Posterior vena cava (tissue), 2 donors: ENCODE measurements around the gene PIK3C2A. TPM values are rescaled to one million over a fixed set of nuclear protein-coding genes. Genes with fewer than 3 reads are reported as not detected.
"Not testable (repeated sequence)": the region's sequence is repeated elsewhere in the genome, so short reads cannot be mapped to it uniquely, and the experiment has no call there.

Source experiments
- DNase-seq: peaks from one replicate; pipeline ENCODE4 v3.0.0-alpha.2; 2020; ENCODE audit warnings: low spot score
- intact Hi-C, 2 donors: fragments of 100-400 bp; cut with DNase I; formaldehyde crosslinking; loops; one replicate each; pipeline versions ENCODE4 v1.14.1 to v1.14.2; 2022 to 2023
- long read RNA-seq, 2 donors: library from polyadenylated mRNA; unstranded; transcript quantifications; one replicate each; pipeline ENCODE4 v2.0.0, GENCODE V29; 2020 to 2021
- total RNA-seq, 2 donors: library from RNA; stranded (reverse); fragmentation: NEBNext Ultra II Directional; extraction: Animal tissue kit (Norgen Biotek cat#: 25700); gene quantifications; one replicate each; pipeline ENCODE4 v1.2.1, GENCODE V29; 2021
- donor health status: DM: yes; HTN: yes; CAD: no.
- donor health status: DM: yes; HTN: yes; CAD: no.

Gene PIK3C2A
- 10 to 100 TPM; 75.9 to 82.0 TPM for total RNA-seq
- long read RNA-seq, donor 1, partial matches to known transcripts, result 5 of 13 reads
- long read RNA-seq, donor 1, other reads (novel, unspliced or antisense), result 8 of 13 reads
- long read RNA-seq, donor 2, partial matches to known transcripts, result 4 of 13 reads
- long read RNA-seq, donor 2, other reads (novel, unspliced or antisense), result 9 of 13 reads

- intact Hi-C loops, result no loop called here
- DNase-seq, result peak; percentile 99
These were observed at the start of gene PIK3C2A for GRCh38 chr11:17207317-17208256. Gene PIK3C2A (minus strand): TSS chr11:17207986. CDS start chr11:17169741, 38,245 bp downstream.

- DNase-seq, result no peak
- intact Hi-C loops, result no loop called here
These were observed 49.4 kb upstream of the PIK3C2A start for GRCh38 chr11:17257196-17257595.

- intact Hi-C loops, result no loop called here
- no peak for DNase-seq
These were observed 48.7 kb upstream of the PIK3C2A start for GRCh38 chr11:17256512-17256911.

- intact Hi-C loops, result no loop called here
- no peak for DNase-seq
These were observed 44.9 kb upstream of the PIK3C2A start for GRCh38 chr11:17252704-17253103.

- intact Hi-C loops, result no loop called here
- no peak for DNase-seq
These were observed 43.0 kb upstream of the PIK3C2A start for GRCh38 chr11:17250561-17251350.

GRCh38 chr11:17244046-17244445 is 36.3 kb upstream of the PIK3C2A start:
- no peak for DNase-seq
- intact Hi-C loops, result no loop called here

- intact Hi-C loops, result not testable (repeated sequence)
These were observed 35.2 kb upstream of the PIK3C2A start for GRCh38 chr11:17242954-17243353.

GRCh38 chr11:17240780-17241179 is 33.0 kb upstream of the PIK3C2A start:
- DNase-seq, result no peak
- intact Hi-C loops, result no loop called here

More at GRCh38 chr11:17242954-17243353, 35.2 kb upstream of the PIK3C2A start:
- not testable (repeated sequence) for DNase-seq

- DNase-seq, intact Hi-C loops: not testable (repeated sequence)
These were observed 32.1 kb upstream of the PIK3C2A start for GRCh38 chr11:17239927-17240326.

GRCh38 chr11:17238377-17238776 is 30.6 kb upstream of the PIK3C2A start:
- intact Hi-C loops, result no loop called here
- no peak for DNase-seq

GRCh38 chr11:17233101-17233500 is 25.3 kb upstream of the PIK3C2A start:
- DNase-seq, result no peak
- intact Hi-C loops, result no loop called here

- intact Hi-C loops, result no loop called here
- no peak for DNase-seq
These were observed 23.4 kb upstream of the PIK3C2A start for GRCh38 chr11:17230867-17231851.

- intact Hi-C loops, result no loop called here
- no peak for DNase-seq
These were observed 21.8 kb upstream of the PIK3C2A start for GRCh38 chr11:17229481-17230152.

- intact Hi-C loops, DNase-seq: not testable (repeated sequence)
These were observed 20.6 kb upstream of the PIK3C2A start for GRCh38 chr11:17228186-17228925.

GRCh38 chr11:17224727-17225126 is 16.9 kb upstream of the PIK3C2A start:
- intact Hi-C loops, result no loop called here
- no peak for DNase-seq

GRCh38 chr11:17221968-17222367 is 14.2 kb upstream of the PIK3C2A start:
- DNase-seq, result no peak
- intact Hi-C loops, result no loop called here

- intact Hi-C loops, result loop anchor here in 1 of 2 donors (5.0 kb wide), 1 partner anchor 503 kb away; no protein-coding TSS in a partner anchor
These were observed 11.2 kb upstream of the PIK3C2A start for GRCh38 chr11:17219016-17219415.

More at GRCh38 chr11:17219016-17219415, 11.2 kb upstream of the PIK3C2A start:
- no peak for DNase-seq
